ENCODE data around the gene DGCR6L.
A peak's percentile ranks its signal among the peaks of the same experiment; 100 is the strongest.
"Not testable (repeated sequence)": the region's sequence is repeated elsewhere in the genome, so short reads cannot be mapped to it uniquely, and the experiment has no call there.

Gene DGCR6L

DNA sequence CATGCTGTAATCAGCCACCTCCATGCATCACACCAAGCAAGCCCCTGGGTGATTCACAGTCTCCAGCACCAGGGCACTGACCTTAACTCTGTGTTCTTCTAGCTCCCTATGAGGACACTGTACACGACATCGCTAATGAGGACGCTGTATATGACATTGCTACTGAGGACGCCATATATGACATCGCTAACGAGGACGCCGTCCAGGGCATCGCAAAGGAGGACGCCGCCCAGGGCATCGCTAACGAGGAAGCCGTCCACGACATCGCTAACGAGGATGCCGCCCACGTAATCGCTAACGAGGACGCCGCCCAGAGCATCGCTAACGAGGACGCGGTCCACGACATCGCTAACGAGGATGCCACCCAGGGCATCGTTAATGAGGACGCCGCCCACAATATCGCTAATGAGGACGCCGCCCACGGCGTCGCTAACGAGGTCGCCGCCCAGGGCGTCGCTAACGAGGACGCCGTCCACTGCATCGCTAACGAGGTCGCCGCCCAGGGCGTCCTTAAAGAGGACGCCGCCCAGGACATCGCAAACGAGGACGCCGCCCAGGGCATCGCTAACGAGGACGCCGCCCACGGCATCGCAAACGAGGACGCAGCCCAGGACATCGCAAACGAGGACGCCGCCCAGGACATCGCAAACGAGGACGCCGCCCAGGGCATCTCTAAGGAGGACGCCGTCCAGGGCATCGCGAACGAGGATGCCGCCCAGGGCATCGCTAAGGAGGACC, 34.5 kb upstream of the DGCR6L start:
- TF ChIP-seq, protein P1, sequence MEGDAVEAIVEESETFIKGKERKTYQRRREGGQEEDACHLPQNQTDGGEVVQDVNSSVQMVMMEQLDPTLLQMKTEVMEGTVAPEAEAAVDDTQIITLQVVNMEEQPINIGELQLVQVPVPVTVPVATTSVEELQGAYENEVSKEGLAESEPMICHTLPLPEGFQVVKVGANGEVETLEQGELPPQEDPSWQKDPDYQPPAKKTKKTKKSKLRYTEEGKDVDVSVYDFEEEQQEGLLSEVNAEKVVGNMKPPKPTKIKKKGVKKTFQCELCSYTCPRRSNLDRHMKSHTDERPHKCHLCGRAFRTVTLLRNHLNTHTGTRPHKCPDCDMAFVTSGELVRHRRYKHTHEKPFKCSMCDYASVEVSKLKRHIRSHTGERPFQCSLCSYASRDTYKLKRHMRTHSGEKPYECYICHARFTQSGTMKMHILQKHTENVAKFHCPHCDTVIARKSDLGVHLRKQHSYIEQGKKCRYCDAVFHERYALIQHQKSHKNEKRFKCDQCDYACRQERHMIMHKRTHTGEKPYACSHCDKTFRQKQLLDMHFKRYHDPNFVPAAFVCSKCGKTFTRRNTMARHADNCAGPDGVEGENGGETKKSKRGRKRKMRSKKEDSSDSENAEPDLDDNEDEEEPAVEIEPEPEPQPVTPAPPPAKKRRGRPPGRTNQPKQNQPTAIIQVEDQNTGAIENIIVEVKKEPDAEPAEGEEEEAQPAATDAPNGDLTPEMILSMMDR (IDR thresholded peaks at IDR 0.05; ENCODE audit: low read depth, low read length, missing control alignments): no peak
- H3K4me3 ChIP-seq (ENCODE audit: low read depth, low read length): no peak overlapping the region
- DNase-seq (ENCODE audit: low read depth): no peak

DNA sequence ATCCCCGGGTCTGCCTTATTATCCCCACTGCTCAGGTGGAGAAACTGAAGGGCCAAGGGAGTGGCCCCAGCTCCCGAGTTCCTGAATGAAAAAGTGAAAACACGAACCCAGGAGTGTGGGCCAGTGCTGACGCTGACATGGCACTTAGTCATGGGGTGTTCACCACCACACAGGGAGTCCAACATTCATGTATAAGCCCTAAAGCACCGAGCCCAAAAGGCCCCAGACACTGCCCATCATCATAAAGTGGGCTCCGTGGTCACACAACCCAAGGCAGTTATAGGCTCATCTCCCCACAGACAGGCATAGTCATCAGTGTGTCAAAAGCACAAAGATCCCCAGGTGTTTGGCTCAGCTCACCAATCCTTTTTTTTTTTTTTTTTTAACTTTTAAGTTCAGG, 32.7 kb upstream of the DGCR6L start:
- not testable (repeated sequence) for H3K4me3 ChIP-seq (ENCODE audit: low read depth, low read length); DNase-seq (ENCODE audit: low read depth)

DNA sequence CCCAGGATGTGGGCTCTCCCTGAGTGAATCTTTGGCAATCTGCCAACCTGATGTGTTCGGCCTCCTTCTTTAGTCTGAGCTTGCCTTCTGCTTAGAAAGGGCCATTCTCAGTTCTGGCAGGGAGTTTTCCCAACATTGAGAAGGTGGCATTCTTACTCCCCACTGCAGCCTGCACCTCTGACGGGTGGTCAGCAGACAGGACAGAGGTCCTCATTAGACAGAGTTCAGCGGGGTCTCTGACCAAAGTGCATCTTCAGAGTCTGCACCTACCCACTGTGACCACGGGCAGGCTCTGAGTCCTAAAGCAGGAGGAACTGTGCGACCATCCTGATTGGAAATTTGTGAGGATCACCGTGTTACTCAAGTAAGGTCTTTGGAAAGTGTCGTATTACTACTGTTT, 26.7 kb upstream of the DGCR6L start:
- H3K4me3 ChIP-seq (ENCODE audit: low read depth, low read length); DNase-seq (ENCODE audit: low read depth): not testable (repeated sequence)

GRCh38 chr22:20338291-20338690, 18.4 kb upstream of the DGCR6L start:
- H3K4me3 ChIP-seq (ENCODE audit: low read depth, low read length); DNase-seq (ENCODE audit: low read depth): not testable (repeated sequence)

DNA sequence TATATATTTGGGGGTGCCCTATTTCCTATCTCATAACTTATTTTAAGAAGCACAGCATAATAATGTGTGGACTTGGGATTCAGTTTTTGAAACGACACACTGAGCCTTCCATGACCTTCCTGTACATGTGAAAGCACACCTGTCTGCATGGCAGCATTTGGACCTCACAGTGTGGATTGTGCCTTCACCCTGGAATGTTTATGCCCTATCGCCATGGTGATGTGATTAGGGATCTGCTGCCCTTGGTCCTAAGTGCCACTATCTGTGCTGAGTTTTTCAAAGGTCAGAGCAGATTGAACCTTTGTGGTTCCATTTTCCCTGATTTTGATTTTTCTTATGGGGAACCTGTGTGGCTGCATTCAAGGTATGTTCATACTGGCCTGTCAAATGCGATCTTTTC, 17.9 kb upstream of the DGCR6L start:
- not testable (repeated sequence) for H3K4me3 ChIP-seq (ENCODE audit: low read depth, low read length); DNase-seq (ENCODE audit: low read depth)

DNA sequence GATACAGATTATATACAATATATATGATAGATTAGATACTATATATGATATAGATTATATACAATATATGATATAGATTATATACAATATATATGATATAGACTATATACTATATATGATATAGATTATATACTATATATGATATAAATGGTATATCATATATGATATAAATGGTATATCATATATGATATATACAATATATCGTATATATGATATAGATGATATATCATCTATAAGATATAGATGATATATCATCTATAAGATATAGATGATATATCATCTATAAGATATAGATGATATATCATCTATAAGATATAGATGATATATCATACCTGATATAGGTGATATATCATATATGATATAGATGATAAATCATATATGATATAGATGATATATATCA, 16.7 kb upstream of the DGCR6L start:
- not testable (repeated sequence) for DNase-seq (ENCODE audit: low read depth); H3K4me3 ChIP-seq (ENCODE audit: low read depth, low read length)

GRCh38 chr22:20328569-20328930, 8.7 kb upstream of the DGCR6L start:
- not testable (repeated sequence) for DNase-seq (ENCODE audit: low read depth); H3K4me3 ChIP-seq (ENCODE audit: low read depth, low read length)

GRCh38 chr22:20325996-20326395, 6.1 kb upstream of the DGCR6L start:
- not testable (repeated sequence) for DNase-seq (ENCODE audit: low read depth); H3K4me3 ChIP-seq (ENCODE audit: low read depth, low read length)

DNA sequence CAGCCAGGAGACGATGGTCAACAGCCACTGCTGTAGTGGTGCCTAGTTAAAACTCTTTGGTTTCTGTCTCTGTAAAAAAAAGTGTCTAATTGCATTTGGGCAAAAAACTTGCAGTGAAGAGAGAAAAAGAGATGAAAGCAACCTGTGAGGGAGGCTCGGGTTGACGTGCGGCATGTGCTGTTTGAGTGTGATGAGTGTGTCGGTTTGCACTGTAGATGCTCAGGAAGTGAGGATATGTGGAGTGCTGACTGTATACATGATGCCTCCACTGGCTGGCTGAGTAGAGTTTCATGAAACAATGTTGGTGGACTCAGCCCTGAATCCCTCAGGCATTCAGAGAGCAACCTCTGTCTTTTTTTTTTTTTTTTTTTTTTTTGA, 4.3 kb upstream of the DGCR6L start:
- TF ChIP-seq, protein P1 (IDR thresholded peaks at IDR 0.05; ENCODE audit: low read depth, low read length, missing control alignments): no peak
- no peak for DNase-seq (ENCODE audit: low read depth)
- no peak overlapping the region for H3K4me3 ChIP-seq (ENCODE audit: low read depth, low read length)

DNA sequence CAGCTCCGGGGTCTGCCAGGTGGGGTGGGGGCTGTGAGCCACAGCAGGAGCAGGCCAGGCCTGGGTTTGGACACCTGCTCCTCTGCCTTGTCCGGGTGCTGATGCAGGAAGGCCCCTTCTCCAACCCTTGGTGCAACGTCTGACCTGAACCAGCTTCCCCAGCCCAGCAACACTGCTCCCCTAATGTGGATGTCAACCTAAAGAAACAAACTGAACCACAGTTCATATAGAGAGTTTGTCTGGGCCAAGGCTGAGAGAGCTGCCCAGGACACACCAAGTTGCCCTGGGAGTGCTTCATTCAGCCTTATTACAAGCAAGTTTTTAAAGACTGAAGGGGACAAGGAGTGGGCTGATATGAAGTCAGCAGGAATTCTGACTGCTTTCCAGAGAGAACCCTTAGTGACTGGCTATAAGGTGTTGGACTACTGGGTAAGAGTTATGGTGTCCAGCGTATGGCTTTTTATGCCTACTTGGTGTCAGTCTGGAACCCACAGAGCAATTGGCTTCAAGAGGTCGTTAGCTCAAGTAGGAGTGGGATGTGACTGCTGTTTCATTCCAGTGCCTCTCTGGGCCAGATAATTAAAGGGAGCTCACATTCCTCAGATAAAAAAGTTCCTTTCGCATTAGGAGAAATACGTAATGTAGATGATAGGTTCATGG, 1.8 kb upstream of the DGCR6L start:
- not testable (repeated sequence) for H3K4me3 ChIP-seq (ENCODE audit: low read depth, low read length); DNase-seq (ENCODE audit: low read depth)

- H3K4me3 ChIP-seq (ENCODE audit: low read depth, low read length): peak overlapping the region; percentile 98
- not testable (repeated sequence) for DNase-seq (ENCODE audit: low read depth)
Measured at GRCh38 chr22:20320659-20321551, 1.0 kb upstream of the DGCR6L start.
